WTC11 (cell line): ENCODE results near the gene SLC1A3. TPM values are rescaled to one million over a fixed set of nuclear protein-coding genes. Genes with fewer than 3 reads are reported as not detected.

Source experiments
- ATAC-seq: fragments of 200-7000 bp; cut with Tn5 transposase; 2 replicates; pipeline ENCODE4 v1.10.0; 2021; ENCODE audit warnings: mild to moderate bottlenecking, moderate library complexity
- CTCF ChIA-PET: fragments of 300-600 bp; sonication (Branson Sonifier 250); formaldehyde crosslinking; loops from one replicate; lab custom pipeline; 2021; ENCODE audit warnings: antibody characterized with exemption; lab: Charles Lee
- POLR2A ChIA-PET: fragments of 350-600 bp; sonication (Branson Sonifier 250); formaldehyde crosslinking; loops from one replicate; lab custom pipeline; 2021; ENCODE audit warnings: antibody characterized with exemption; lab: Charles Lee
- DNase-seq: peaks from one replicate; pipeline ENCODE4 v3.0.0; 2021; ENCODE audit warnings: low spot score
- H3K27ac Mint-ChIP-seq: 2 replicates; pipeline ENCODE4 v1.8.0; 2021; ENCODE audit warnings: mixed read lengths
- H3K27me3 Mint-ChIP-seq: 2 replicates; pipeline ENCODE4 v1.8.0; 2021; ENCODE audit warnings: low read depth, mild to moderate bottlenecking, moderate library complexity, mixed read lengths
- H3K36me3 Mint-ChIP-seq: 2 replicates; pipeline ENCODE4 v1.8.0; 2021; ENCODE audit warnings: mixed read lengths
- H3K4me1 Mint-ChIP-seq: 2 replicates; pipeline ENCODE4 v1.8.0; 2022; ENCODE audit warnings: mixed read lengths
- H3K4me3 Mint-ChIP-seq: 2 replicates; pipeline ENCODE4 v1.8.0; 2021; ENCODE audit warnings: mild to moderate bottlenecking, moderate library complexity, mixed read lengths
- H3K9me3 Mint-ChIP-seq: 2 replicates; pipeline ENCODE4 v1.8.0; 2021; ENCODE audit warnings: mixed read lengths
- ARID4B ChIP-seq: sonication (generic); formaldehyde crosslinking; IDR thresholded peaks from 2 replicates; pipeline ENCODE4 v1.8.0; 2023; ENCODE audit warnings: missing genetic modification reagents, mild to moderate bottlenecking, borderline replicate concordance
- CREB1 ChIP-seq: sonication (generic); formaldehyde crosslinking; IDR thresholded peaks from 2 replicates; pipeline ENCODE4 v1.8.0; 2023; ENCODE audit warnings: mild to moderate bottlenecking, missing genetic modification reagents
- ESRRA ChIP-seq: sonication (generic); formaldehyde crosslinking; IDR thresholded peaks from 2 replicates; pipeline ENCODE4 v1.8.1; 2022; ENCODE audit warnings: mild to moderate bottlenecking, missing genetic modification reagents, borderline replicate concordance
- GABPB1 ChIP-seq: sonication (generic); formaldehyde crosslinking; IDR thresholded peaks from 2 replicates; pipeline ENCODE4 v1.8.1; 2023; ENCODE audit warnings: mild to moderate bottlenecking, missing genetic modification reagents
- IRF2 ChIP-seq: sonication (generic); formaldehyde crosslinking; IDR thresholded peaks from 2 replicates; pipeline ENCODE4 v1.8.0; 2022; ENCODE audit warnings: low read depth, missing genetic modification reagents, borderline replicate concordance
- MAX ChIP-seq: sonication (generic); formaldehyde crosslinking; IDR thresholded peaks from 2 replicates; pipeline ENCODE4 v1.8.0; 2022; ENCODE audit warnings: mild to moderate bottlenecking, missing genetic modification reagents
- MYBL2 ChIP-seq: sonication (generic); formaldehyde crosslinking; IDR thresholded peaks from 2 replicates; pipeline ENCODE4 v1.8.1; 2023; ENCODE audit warnings: mild to moderate bottlenecking, moderate library complexity, missing genetic modification reagents
- TP53 ChIP-seq: sonication (generic); formaldehyde crosslinking; IDR thresholded peaks from 2 replicates; pipeline ENCODE4 v1.8.1; 2023; ENCODE audit warnings: mild to moderate bottlenecking, missing genetic modification reagents
- ZNF232 ChIP-seq: sonication (generic); formaldehyde crosslinking; IDR thresholded peaks from 2 replicates; pipeline ENCODE4 v1.8.0; 2022; ENCODE audit warnings: mild to moderate bottlenecking, missing genetic modification reagents
- ZNF263 ChIP-seq: sonication (generic); formaldehyde crosslinking; IDR thresholded peaks from 2 replicates; pipeline ENCODE4 v1.8.1; 2022; ENCODE audit warnings: low read depth, mild to moderate bottlenecking, moderate library complexity, missing genetic modification reagents
- ZNF396 ChIP-seq: fragments of 250-450 bp; sonication (Bioruptor Pico); IDR thresholded peaks from 2 replicates; pipeline ENCODE4 v1.8.0; 2021; ENCODE audit warnings: mild to moderate bottlenecking, moderate library complexity, borderline replicate concordance
- ZNF532 ChIP-seq: fragments of 250-450 bp; sonication (Bioruptor Pico); IDR thresholded peaks from 2 replicates; pipeline ENCODE4 v1.9.0; 2021; ENCODE audit warnings: mild to moderate bottlenecking, borderline replicate concordance
- total RNA-seq: library from RNA; stranded (reverse); gene quantifications from 3 replicates; pipeline ENCODE4 v1.2.3, GENCODE V29; 2021
- TF ChIP-seq, protein P1 (sequence below): fragments of 250-450 bp; sonication (Bioruptor Pico); IDR thresholded peaks from 2 replicates; pipeline ENCODE4 v2.1.2; 2022; ENCODE audit warnings: mild to moderate bottlenecking, moderate library complexity

The SLC1A3 gene
- total RNA-seq, 1 experiment from 2014 or later = 77.9 TPM

- TF ChIP-seq ZNF532 (CRISPR knock-in tag) (no peak), ZNF232 (no peak), ESRRA (no peak), MAX (CRISPR knock-in tag) (no peak)
- TF ChIP-seq, protein P1, sequence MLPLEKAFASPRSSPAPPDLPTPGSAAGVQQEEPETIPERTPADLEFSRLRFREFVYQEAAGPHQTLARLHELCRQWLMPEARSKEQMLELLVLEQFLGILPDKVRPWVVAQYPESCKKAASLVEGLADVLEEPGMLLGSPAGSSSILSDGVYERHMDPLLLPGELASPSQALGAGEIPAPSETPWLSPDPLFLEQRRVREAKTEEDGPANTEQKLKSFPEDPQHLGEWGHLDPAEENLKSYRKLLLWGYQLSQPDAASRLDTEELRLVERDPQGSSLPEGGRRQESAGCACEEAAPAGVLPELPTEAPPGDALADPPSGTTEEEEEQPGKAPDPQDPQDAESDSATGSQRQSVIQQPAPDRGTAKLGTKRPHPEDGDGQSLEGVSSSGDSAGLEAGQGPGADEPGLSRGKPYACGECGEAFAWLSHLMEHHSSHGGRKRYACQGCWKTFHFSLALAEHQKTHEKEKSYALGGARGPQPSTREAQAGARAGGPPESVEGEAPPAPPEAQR (CRISPR knock-in tag) = no peak
Observed at GRCh38 chr5:36651761-36652685, 45.6 kb downstream of the SLC1A3 start (continued).

GRCh38 chr5:36653044-36653705, 46.8 kb downstream of the SLC1A3 start:
- TF ChIP-seq IRF2 (CRISPR knock-in tag) (no peak), GABPB1 (no peak), ZNF263 (no peak), TP53 (CRISPR knock-in tag) (no peak), ZNF396 (no peak), ARID4B (no peak), CREB1 (no peak), MYBL2 (CRISPR knock-in tag) (no peak)
- H3K27me3 Mint-ChIP-seq = no peaks in the 10 kb centered on the region
- H3K4me3 Mint-ChIP-seq = no peak overlapping the region
- CTCF ChIA-PET = interaction anchor here (0.9 to 1.7 kb wide), 2 partner anchors 194 to 236 kb away, joined by 3 to 4 read pairs; no protein-coding TSS in a partner anchor
- no peak for DNase-seq
- H3K27ac Mint-ChIP-seq = peak overlapping the region; percentile 39; the same call in 1 of the 2 replicates
- H3K9me3 Mint-ChIP-seq = no peaks in the 10 kb centered on the region
- POLR2A ChIA-PET = no interaction called here
- H3K36me3 Mint-ChIP-seq = peaks cover 14% of the 10 kb centered on the region
- ATAC-seq = no peak
- H3K4me1 Mint-ChIP-seq = peaks cover 43% of the 10 kb centered on the region
